ENCODE data around the gene RPS19BP1.
A peak's percentile ranks its signal among the peaks of the same experiment; 100 is the strongest.
"Not testable (repeated sequence)": the region's sequence is repeated elsewhere in the genome, so short reads cannot be mapped to it uniquely, and the experiment has no call there.

RPS19BP1 gene

DNA sequence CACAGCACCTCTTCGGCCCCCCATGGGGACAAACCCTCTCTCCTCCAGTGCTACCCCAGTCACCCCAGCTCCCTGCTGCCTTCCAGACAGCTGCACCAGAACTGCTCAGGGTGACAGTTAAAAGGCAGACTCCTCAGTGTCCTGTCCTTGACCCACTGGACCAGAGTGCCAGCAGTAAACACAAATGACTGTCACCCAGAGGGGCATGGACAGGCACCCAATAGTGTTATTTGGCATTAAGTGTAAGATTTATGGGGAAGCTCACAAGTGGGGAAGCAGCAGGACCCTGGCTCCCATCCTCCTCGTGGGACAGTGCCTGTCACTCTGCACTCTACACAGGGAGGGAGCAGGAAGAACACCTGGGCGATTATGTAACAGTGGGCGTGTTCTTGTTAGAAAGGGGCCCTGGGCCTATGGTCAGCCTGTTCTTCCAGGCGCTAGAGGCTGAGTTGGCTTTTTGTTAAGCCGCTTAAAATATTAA, 5.0 kb downstream of the RPS19BP1 start:
- peak in 1 of 2 experiments; percentile 34 for DNase-seq

DNA sequence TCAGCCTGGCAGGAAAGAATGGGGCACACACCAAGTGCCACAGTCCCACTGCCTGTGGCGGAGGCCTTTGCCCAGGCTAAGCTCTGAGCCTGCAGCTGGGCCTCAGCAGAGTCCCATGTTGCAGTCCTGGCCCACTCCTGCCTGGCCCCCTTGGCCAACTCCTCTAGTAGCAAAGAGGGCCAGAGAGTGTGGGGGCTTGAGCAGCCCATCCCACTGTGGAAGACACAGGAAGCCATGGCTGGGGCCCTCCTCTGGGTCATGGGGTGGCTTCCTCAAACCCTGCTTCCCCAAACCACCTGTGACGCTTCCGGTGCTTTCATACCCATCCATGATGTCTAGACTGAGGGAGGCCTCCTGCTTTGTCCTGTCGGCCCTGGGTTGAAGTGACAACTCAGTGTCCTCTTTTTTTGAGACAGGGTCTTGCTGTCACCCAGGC, 5.8 kb downstream of the RPS19BP1 start:
- DNase-seq: peak; percentile 54 to 58

DNA sequence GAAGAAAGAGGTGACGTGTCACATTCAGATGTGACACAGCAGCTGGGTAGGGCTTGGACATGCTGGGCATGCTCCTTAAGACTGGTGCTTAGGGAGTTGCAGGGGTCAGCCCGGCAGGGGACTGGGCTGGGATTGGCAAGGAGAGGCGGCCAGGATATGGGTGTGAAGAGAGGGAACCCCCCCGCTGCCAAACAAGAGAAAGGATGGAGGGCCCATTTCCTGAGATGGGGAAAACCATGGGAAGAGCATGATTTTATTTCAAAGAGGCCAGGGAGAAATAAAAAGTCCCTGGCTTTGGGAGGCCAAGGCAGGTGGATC, 6.9 kb downstream of the RPS19BP1 start:
- DNase-seq: peak in 1 of 2 experiments; percentile 42

DNA sequence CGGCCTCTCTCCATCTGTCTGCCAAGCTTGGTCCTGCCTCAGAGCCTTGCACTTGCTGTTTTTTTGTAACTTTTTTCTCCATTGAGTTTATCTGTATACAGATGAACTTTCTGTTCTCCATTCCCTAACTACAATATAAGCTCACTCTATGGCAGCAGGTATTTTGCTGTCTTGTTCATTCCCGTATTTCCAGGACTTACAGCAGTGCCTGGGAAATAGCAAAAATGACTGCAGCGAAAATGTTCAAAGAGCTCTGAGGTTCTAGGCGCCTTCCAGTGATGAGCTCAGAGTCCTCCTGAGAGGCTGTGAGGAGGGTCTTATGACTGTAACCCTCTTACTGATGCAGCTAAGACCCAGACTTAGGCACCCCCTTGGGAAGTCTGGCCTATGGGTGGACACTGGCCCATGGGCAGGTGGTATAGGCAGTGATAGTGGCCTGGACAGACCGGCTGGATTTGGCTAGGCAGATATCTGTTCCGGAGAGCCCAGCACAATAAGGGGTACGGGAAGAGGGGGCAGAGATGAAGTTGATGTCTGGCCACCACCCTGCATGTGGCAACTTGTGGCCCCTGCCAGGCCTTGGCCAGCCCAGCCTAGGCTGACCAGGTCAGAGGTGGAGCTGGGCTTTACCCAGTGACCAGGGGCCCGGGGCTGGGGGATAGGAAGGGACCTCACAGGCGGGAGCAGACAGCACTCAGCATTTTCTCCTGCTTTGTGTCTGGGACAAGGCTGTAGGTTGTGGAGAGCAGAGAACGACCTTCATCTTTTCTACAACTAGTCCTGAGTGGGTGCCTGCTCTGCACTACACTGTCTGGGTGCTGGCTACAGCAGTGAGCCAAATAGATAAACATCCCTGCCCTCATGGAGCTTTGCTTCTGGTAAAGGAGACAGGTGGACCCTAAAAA, 7.5 kb downstream of the RPS19BP1 start:
- DNase-seq: peak; percentile 44 to 48

DNA sequence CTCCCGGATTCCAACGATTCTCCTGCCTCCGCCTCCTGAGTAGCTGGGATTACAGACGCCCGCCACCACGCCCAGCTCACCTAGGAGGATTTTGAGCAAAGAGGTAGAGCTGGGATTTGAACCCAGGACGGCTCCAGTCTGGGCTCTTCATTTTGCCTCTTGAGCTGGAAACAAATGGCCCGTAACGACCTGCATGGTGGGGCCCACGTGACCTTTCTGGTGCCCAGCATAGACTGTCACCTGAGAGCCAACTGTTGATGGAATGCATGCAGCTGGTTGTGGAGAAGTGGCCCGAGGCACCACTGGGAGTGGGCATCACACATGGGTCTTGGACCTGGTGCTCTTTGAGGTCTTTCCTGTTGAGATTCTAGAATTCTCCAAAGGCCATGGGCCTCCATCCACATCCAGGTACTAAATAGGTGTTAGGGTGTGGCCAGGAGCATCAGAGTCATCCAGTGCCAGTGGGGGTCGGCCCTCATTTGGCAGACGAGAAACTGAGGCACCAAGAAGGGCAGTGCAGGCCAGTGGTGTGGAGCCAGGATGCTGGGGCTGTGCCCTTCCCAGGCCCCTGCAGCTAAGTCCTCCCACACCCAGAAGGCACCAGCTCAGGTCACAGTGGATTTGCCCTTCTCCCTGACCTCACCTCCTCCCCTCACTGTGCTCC, 8.3 kb downstream of the RPS19BP1 start:
- peak; percentile 38 to 49 for DNase-seq

DNA sequence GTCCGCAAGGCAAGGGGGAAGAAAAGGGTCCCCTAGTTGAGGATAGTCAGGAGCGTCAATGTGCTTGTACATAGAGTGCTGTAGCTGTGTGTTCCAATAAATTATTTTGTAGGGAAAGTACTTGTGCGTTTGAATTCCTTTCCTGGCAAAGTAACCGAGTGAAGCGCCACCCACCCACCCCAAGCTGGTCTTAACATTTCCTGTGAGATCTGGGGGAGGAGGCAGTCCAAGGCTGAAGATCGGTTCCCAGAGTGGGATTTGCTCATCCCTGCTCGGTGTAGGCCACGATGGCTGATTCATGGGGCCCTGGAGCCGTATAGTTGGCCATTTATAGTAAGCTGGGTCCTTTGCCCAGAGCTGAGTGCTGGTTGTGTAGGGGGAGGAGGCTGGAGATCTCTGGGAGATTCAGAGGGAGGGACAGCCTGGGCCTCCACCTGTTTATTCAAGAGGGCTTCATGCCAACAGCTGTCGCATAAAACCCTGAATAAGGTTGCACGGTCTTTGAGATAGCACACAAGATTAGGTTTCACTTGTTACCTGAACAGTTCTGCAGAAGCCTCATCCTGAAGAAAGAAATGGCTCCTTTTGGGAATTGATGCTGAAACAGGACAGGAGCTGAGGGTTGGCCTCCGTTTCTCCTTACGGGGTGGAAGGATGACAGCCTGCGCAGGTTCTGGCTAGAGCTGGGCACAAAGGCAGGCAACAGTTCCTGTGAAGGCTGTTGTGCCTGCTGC, 9.8 kb downstream of the RPS19BP1 start:
- DNase-seq: peak; percentile 64 to 71

DNA sequence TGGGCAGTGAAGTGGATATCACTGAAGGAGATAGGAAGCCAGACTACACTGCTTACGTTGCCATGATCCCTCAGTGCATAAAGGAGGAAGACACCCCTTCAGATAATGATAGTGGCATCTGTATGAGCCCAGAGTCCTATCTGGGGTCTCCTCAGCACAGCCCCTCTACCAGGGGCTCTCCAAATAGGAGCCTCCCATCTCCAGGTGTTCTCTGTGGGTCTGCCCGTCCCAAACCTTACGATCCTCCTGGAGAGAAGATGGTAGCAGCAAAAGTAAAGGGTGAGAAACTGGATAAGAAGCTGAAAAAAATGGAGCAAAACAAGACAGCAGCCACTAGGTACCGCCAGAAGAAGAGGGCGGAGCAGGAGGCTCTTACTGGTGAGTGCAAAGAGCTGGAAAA, 10.5 kb downstream of the RPS19BP1 start:
- DNase-seq: not testable (repeated sequence)

DNA sequence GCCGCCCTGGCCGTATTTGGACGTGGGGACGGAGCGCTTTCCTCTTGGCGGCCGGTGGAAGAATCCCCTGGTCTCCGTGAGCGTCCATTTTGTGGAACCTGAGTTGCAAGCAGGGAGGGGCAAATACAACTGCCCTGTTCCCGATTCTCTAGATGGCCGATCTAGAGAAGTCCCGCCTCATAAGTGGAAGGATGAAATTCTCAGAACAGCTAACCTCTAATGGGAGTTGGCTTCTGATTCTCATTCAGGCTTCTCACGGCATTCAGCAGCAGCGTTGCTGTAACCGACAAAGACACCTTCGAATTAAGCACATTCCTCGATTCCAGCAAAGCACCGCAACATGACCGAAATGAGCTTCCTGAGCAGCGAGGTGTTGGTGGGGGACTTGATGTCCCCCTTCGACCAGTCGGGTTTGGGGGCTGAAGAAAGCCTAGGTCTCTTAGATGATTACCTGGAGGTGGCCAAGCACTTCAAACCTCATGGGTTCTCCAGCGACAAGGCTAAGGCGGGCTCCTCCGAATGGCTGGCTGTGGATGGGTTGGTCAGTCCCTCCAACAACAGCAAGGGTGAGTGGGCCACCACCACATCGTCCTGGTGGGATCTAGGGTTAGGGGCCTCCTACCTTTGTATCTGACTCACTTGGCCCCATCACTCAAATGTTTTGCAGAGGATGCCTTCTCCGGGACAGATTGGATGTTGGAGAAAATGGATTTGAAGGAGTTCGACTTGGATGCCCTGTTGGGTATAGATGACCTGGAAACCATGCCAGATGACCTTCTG, 11.3 kb downstream of the RPS19BP1 start:
- DNase-seq: not testable (repeated sequence)

DNA sequence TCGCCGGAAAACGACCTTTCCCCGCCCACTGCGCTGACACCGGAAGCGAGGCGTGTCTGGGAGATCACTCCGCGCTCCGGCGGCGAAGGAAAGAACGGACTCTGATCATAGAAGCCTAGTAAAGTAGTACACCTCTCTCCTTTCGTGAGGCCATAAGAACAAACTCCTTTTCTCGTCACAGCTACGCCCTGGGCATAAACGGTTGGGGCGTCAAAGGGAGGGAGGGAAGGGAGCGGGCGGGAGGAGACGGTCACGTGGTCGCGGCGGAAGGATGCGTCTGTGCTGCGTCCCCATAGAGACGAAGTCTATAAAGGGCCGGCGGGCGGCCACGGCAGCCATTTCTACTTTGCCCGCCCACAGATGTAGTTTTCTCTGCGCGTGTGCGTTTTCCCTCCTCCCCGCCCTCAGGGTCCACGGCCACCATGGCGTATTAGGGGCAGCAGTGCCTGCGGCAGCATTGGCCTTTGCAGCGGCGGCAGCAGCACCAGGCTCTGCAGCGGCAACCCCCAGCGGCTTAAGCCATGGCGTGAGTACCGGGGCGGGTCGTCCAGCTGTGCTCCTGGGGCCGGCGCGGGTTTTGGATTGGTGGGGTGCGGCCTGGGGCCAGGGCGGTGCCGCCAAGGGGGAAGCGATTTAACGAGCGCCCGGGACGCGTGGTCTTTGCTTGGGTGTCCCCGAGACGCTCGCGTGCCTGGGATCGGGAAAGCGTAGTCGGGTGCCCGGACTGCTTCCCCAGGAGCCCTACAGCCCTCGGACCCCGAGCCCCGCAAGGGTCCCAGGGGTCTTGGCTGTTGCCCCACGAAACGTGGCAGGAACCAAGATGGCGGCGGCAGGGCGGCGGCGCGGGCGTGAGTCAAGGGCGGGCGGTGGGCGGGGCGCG, 12.1 kb downstream of the RPS19BP1 start, which contains the start of gene ATF4:
Gene ATF4, plus strand, starts transcription at position 337 of the 880 bp plus-strand sequence. CDS start 884 bp downstream, outside the sequence.
- peak; percentile 93 to 97 for DNase-seq

DNA sequence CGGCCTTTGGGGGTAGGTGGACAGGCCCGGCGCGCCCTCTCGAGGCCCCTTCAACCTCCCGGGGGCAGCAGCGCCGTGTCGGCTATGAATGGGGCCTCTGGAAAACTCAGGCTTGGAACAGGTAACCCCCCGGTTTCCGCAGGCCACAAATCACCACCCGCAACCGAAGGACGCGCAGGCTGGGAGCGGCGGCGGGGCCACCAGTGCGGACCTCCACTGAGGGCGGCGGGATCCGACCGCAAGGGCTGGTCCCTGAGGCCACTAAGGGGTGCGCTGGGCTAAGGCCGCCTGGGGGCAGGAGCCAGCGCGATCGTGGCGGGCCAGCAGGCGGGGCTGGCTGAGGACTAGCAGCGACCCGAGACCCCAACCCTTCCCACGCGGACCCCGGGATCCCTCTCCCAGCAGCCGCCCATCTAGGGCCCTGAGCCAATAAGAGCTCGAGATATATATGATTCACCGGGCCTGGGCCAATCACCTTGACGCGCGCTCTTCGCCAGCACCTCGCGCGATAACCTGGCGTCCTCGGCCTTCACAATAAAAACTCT, 12.8 kb downstream of the RPS19BP1 start:
- DNase-seq: peak in 1 of 2 experiments; percentile 96

DNA sequence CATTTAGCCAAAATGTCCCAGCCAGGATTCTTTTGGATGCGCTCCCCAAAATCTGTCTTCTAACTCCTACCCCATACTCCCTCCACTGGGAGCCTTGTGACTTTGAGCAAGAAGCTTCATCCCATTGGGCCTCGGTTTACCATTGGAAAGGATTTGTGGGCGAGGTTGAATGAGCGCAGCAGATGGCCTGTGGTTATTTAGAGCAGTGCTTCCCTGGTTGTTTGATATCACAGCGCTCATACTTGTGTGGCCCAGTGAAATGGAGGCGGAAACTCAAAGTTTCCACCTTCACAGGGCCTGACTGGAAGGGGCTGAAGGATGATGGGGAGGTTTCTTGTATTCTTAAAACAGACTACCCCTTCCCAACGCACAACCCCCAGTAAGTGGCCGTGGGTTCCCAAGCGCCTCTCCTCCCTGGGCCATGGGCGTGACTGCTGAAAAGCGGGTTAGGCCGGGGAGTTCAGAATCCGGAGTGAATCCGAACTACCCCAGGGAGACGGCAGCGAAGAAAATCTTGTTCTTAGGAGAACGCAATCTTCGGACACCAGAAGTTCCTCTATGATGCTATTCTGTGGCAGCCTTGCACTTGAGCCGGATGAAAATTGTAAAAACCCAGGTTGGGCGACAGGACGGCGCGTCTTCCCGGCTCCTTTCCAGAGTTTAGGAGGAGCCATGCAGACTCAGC, 13.4 kb downstream of the RPS19BP1 start:
- DNase-seq: peak; percentile 66 to 67

DNA sequence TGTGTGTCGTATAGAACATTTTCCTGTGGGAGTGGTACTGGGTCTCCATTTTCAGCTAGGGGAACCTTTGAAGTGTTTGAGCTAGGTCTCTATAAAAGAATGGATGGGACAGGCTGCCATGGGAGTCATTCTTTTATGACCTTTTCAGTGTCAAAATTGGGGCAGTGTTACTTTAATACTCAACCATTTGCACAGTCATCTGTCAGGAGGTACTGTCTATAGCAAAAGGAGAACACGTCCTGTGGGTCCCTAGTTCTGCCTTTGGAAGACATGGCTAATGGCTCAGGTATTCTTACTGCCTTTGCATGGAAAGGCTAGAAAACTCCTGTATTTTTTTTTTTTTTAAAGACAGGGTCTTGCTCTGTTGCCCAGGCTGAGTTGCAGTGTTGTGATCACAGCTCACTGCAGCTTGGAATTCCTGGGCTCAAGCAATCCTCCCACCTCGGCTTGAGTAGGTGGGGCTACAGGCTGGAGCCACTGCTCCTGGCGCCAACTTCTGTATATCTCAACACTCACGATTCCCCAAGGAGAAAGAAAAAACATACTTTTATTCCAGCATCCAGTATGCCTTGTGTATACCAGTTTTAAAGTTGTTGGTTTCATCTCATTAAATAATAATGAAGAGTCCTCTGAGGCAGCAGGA, 14.3 kb downstream of the RPS19BP1 start:
- no peak for DNase-seq

DNA sequence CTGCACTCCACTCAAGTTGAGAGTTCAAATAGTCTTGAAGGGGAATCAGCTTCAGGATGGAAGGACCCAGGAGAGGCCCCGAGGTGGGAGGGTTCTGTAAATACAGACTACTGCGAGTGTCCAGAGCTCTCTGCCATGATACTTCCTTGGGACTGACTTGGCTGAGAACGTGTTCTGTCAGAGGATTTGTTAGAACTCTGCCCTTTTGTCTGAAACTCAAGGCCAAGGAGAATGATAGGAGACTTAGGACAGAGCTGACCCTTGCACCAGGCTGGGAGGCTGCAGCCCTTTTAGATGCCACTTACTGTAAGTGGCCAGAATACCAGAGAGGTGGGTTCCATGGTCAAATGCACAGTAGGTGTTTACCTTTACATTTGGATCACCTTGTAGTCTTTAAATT, 15.1 kb downstream of the RPS19BP1 start:
- no peak for DNase-seq

DNA sequence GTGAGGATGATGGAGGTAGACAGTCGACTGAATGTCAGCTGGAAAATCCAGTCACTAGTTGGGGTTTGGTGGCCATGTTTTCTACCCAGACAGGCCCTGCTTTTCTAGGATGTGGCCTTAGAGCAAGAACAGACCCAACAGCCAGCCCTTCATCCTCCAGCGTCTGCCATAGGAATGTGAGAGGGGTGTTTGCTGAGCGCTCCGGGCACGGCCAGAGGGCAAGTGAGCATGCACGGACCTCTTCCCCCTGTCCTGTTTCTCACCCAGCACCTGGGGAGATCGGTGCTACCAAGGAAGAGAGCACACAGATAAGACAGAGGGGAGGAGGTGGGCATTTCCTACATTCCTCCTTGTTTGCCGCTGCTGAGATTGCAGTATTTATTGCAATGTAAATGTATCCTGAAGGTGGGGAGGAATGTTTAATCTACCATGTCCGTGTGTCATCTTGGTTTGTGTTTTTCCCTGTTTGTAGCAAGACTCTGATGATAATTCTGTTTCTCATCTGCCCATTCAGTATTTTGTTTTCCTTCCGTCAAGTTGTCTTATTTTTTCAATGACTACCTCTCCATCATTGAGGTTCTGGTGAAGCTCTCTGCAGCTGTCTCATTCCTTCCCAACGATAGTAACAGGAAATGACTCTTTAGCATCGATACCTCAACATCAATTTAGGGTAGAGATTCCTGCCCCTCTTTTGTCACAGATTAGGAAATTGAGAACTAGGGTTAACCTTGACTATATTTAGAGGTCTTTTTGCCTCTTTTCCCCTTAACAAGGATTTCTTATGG, 17.1 kb downstream of the RPS19BP1 start:
- DNase-seq: no peak

DNA sequence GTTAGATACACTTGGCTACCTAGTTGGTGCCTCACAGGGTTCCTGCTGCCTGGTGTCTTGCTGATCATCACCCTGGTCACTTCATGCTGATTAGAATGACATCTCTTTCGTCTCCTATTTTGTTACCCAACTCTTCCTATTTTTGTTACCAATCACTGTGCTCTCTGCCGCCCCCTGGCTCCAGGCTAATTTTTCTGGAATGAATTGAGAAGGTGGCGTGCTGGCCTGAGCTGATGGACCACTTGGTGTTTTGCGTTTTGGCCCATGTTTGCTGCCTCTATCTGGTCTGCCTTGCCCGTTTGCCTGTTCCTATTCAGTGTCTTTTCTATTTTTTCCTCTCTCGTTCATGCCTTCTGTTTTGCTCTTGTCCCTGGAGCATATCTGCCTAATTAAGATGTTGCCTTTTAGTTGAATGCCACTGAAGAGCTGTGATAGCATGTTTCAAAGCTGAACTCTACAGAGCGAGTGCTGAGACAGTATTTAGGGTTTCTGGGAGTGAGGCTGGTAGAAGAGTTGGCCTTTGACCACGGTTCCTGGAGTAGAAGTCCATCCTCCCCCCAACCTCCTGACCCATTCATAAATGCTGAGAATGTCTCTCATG, 18.1 kb downstream of the RPS19BP1 start:
- peak; percentile 72 to 77 for DNase-seq

DNA sequence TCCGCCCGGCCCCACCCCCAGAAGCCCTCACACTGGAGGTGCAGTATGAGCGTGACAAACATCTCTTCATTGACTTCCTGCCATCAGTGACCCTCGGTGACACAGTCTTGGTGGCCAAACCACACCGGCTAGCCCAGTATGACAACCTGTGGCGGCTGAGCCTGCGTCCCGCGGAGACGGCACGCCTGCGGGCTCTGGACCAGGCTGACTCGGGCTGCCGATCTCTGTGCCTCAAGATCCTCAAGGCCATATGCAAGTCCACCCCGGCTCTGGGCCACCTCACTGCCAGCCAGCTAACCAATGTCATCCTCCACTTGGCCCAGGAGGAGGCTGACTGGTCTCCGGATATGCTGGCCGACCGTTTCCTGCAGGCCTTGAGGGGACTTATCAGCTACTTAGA, 18.8 kb downstream of the RPS19BP1 start:
- DNase-seq: no peak

DNA sequence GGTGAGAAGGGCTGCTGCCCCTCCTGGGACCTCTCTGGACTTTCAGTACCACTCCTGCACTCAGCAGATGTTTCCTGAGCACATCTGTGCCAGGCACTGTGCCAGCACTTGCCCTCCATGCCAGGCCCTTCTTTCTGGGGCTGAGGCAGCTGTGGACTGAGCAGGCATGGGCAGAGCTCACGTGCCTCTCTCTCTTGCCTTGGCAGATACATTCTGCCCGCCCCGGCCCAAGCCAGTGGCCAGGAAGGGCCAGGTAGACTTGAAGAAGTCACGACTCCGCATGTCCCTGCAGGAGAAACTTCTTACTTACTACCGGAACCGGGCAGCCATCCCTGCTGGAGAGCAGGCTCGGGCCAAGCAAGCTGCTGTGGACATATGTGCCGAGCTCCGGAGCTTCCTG, 20.5 kb downstream of the RPS19BP1 start:
- no peak for DNase-seq

DNA sequence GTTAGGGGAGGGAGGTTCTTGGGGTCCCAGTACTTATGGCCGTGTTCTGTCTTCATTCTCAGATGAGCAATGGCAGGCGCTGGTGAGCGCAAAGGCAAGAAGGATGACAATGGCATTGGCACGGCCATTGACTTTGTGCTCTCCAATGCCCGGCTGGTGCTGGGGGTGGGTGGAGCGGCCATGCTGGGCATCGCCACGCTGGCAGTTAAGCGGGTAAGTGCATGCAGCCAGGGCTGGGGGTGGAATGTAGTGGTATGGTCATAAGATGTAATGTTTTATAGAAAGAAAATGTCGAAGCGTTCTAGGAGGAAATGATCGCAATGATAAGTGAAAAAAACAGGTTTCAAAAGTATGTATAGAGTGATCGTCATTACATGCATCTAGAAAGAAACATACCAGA, 21.3 kb downstream of the RPS19BP1 start:
- no peak for DNase-seq
